Endothelial cell of umbilical vein (primary cell): ENCODE measurements around the gene GFOD1. TPM values are rescaled to one million over a fixed set of nuclear protein-coding genes. Genes with fewer than 3 reads are reported as not detected.

Experiments
- BruUV-seq: library from RNA; stranded (reverse); fragments of 400-500 nt; replicated peaks from 2 replicates; lab custom pipeline; 2021; lab: Mats Ljungman, UMichigan
- CTCF ChIA-PET: fragments of 300-600, 350-600 bp; sonication (Branson Sonifier 250); formaldehyde crosslinking; loops from one replicate; lab custom pipeline; 2021; ENCODE audit warnings: antibody characterized with exemption, inconsistent platforms; lab: Charles Lee
- POLR2A ChIA-PET: fragments of 300-600, 350-600 bp; sonication (Branson Sonifier 250); formaldehyde crosslinking; loops from one replicate; lab custom pipeline; 2021; ENCODE audit warnings: antibody characterized with exemption, inconsistent platforms; lab: Charles Lee
- DNase-seq: peaks from one replicate; pipeline ENCODE4 v3.0.0-alpha.2; 2011; ENCODE audit warnings: low read depth, low spot score
- FAIRE-seq: peaks from 2 replicates; lab custom pipeline; 2011; peaks lifted over from hg19 to GRCh38; lab: Jason Lieb, UNC
- H2AFZ ChIP-seq: 2 replicates; pipeline ENCODE4 v1.6.0; 2012; ENCODE audit warnings: low read depth, low read length, control low read depth, inconsistent platforms
- H3K27ac ChIP-seq: 2 replicates; pipeline ENCODE4 v1.5.1; 2011; ENCODE audit warnings: low read depth, mild to moderate bottlenecking, control low read depth, low read length, moderate library complexity; ENCODE audit not compliant: insufficient read depth
- H3K27me3 ChIP-seq, 2 experiments: 2 replicates each; pipeline versions ENCODE4 v1.6.0 to v1.6.1; 2011; ENCODE audit warnings: low read length in 2 of 2, mixed read lengths in 1 of 2; ENCODE audit not compliant: control insufficient read depth in 2 of 2, insufficient read depth in 2 of 2
- H3K36me3 ChIP-seq, 2 experiments: 2 replicates in 1 of 2; 3 replicates in 1 of 2; pipeline ENCODE4 v1.5.1; 2011; ENCODE audit warnings: low read length in 2 of 2, mild to moderate bottlenecking in 1 of 2, moderate library complexity in 1 of 2; ENCODE audit not compliant: control insufficient read depth in 2 of 2, insufficient read depth in 2 of 2; ENCODE audit errors: extremely low read depth in 1 of 2
- H3K4me1 ChIP-seq: 3 replicates; pipeline ENCODE4 v1.5.1; 2011; ENCODE audit warnings: mild to moderate bottlenecking, low read length; ENCODE audit not compliant: control insufficient read depth, insufficient read depth; ENCODE audit errors: extremely low read depth
- H3K4me2 ChIP-seq: 2 replicates; pipeline ENCODE4 v1.6.1; 2011; ENCODE audit warnings: low read length, control low read depth, mixed read lengths; ENCODE audit not compliant: insufficient read depth
- H3K4me3 ChIP-seq, 3 experiments: fragments of 200-600 bp in 1 of 3; sonication (generic), shearing (Covaris generic) in 1 of 3; replicated peaks in 1 of 3; 2 replicates each; pipeline ENCODE4 v1.5.1; 2011 to 2016; ENCODE audit warnings: control low read depth in 3 of 3, low read length in 3 of 3, mild to moderate bottlenecking in 2 of 3, inconsistent platforms in 1 of 3, low read depth in 1 of 3, moderate library complexity in 1 of 3; ENCODE audit not compliant: insufficient read depth in 1 of 3
- H3K79me2 ChIP-seq: 2 replicates; pipeline ENCODE4 v1.6.0; 2012; ENCODE audit warnings: low read length, inconsistent platforms; ENCODE audit not compliant: control insufficient read depth, insufficient read depth
- H3K9ac ChIP-seq: replicated peaks from 2 replicates; pipeline ENCODE3; 2011; ENCODE audit warnings: low read length, control low read depth; ENCODE audit not compliant: insufficient read depth; ENCODE audit errors: extremely low read depth
- H3K9me1 ChIP-seq: replicated peaks from 3 replicates; pipeline ENCODE4 v1.6.0; 2011; ENCODE audit warnings: mild to moderate bottlenecking, low read length; ENCODE audit not compliant: control insufficient read depth, insufficient read depth; ENCODE audit errors: extremely low read depth
- H3K9me3 ChIP-seq: replicated peaks from 2 replicates; pipeline ENCODE4 v1.5.1; 2012; ENCODE audit warnings: low read length, inconsistent platforms; ENCODE audit not compliant: control insufficient read depth, insufficient read depth
- H4K20me1 ChIP-seq: replicated peaks from 2 replicates; pipeline ENCODE3; 2011; ENCODE audit warnings: mild to moderate bottlenecking, low read length; ENCODE audit not compliant: control insufficient read depth, insufficient read depth; ENCODE audit errors: extremely low read depth
- EZH2 ChIP-seq: IDR thresholded peaks from 2 replicates; pipeline ENCODE4 v1.6.1; 2012; ENCODE audit warnings: borderline replicate concordance, low read depth, mild to moderate bottlenecking, moderate library complexity, low read length, inconsistent platforms; ENCODE audit not compliant: severe bottlenecking
- FOS ChIP-seq: IDR thresholded peaks from 2 replicates; pipeline ENCODE4 v1.6.1; 2011; ENCODE audit warnings: mild to moderate bottlenecking, low read length, moderate library complexity, borderline replicate concordance; ENCODE audit not compliant: insufficient read depth
- GATA2 ChIP-seq: IDR thresholded peaks from 2 replicates; pipeline ENCODE4 v1.7.0; 2011; ENCODE audit warnings: low read depth, mild to moderate bottlenecking, moderate library complexity, mixed read lengths, low read length; ENCODE audit not compliant: insufficient read length, insufficient read depth
- JUN ChIP-seq: IDR thresholded peaks from 2 replicates; pipeline ENCODE4 v1.6.1; 2011; ENCODE audit warnings: borderline replicate concordance, low read depth; ENCODE audit not compliant: insufficient read length, insufficient read depth
- MYC ChIP-seq: IDR thresholded peaks from one replicate; pipeline ENCODE4 v1.6.1; 2011; ENCODE audit warnings: mild to moderate bottlenecking, low read depth, low read length
- POLR2A ChIP-seq: IDR thresholded peaks from 2 replicates; pipeline ENCODE4 v1.6.1; 2012; ENCODE audit warnings: low read depth, mild to moderate bottlenecking, control low read depth, low read length
- POLR2AphosphoS5 ChIP-seq: IDR thresholded peaks from 2 replicates; pipeline ENCODE4 v1.6.1; 2012; ENCODE audit warnings: low read depth, mild to moderate bottlenecking, control low read depth, low read length, moderate library complexity; ENCODE audit not compliant: insufficient read depth
- dilution Hi-C: fragments of 300-500 bp; cut with MboI; formaldehyde crosslinking; loops from one replicate; pipeline ENCODE4 v1.15.0; 2019; ENCODE audit warnings: low sequenced_read_pairs; ENCODE audit not compliant: extremely low pct_ligation_motif_present
- intact Hi-C: fragments of 100-400 bp; cut with micrococcal nuclease; formaldehyde crosslinking; loops from one replicate; pipeline ENCODE4 v1.10.0; 2022
- polyA plus RNA-seq, 4 experiments: library from polyadenylated mRNA; depleted of rRNA in 3 of 4; stranded (reverse) in 3 of 4; unstranded in 1 of 4; fragments of >200 nt; gene quantifications; 2 replicates each; pipeline versions ENCODE4 v1.2.1 to v1.2.3, GENCODE V29; 2011 to 2012; ENCODE audit warnings: missing spikeins in 1 of 4
- total RNA-seq: library from RNA; stranded (reverse); gene quantifications from 2 replicates; pipeline ENCODE4 v1.2.3, GENCODE V29; 2021
- TF ChIP-seq, protein P1 (sequence below), 2 donors: IDR thresholded peaks; 1 replicate in 1 of 2; 2 replicates in 1 of 2; pipeline ENCODE4 v1.5.1; 2011; ENCODE audit warnings: low read length in 2 of 2, mild to moderate bottlenecking in 2 of 2, moderate library complexity in 2 of 2, control low read depth in 1 of 2, inconsistent platforms in 1 of 2, low read depth in 1 of 2; ENCODE audit not compliant: insufficient read depth in 1 of 2; ENCODE audit errors: extremely low read depth in 1 of 2
- TF ChIP-seq, protein P2 (sequence below): IDR thresholded peaks from 2 replicates; pipeline ENCODE4 v1.6.1; 2011; ENCODE audit not compliant: insufficient read depth, insufficient read length

GFOD1 gene
- total and polyA plus RNA-seq, 2 donors (not counting 3 experiments of a cell fraction or from before 2014, with no cell fraction given), result 12.1 to 24.1 TPM

DNA sequence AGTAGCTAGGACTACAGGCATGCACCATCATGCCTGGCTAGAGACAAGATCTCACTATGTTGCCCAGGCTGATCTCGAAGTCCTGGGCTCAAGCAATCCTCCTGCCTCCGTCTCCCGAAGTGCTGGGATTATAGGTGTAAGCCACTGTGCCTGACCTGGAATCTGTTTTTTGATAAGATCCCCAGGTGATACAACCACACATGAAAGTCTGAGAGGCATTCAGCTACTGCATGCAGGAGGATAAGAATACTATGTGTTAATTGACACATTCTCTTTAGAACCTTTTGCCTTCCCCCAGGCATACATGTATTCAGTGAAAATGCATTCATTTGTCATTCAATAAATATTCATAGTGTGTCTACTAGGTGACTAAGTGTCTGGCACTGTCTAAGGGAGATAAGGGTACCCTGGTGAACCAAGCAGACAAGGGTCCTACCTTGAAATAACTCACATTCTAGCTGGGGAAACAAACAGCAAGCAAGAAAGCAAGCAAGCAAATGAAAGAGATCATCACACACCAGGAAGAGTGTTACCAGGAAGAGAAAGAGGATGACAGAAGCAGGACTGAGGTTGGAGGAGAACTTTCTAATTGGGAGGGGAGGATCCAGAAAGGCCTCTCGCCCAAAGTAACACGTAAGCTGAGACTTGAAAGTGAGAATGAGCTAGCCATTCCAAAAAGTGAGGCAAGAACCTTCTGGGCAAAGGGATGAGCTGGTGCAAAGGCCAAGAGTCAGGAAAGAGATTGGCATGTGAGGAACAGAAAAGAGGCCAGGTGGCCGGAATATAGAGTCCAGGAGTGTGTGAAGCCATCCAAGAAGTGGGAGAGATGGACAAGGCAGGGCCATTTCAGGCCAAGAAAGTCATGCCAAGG lies 6.5 kb downstream of the GFOD1 start:
- no peaks in the 10 kb centered on the region for H4K20me1 ChIP-seq
- TF ChIP-seq GATA2 (peak; percentile 53), MYC (no peak)
- no peaks in the 10 kb centered on the region for H3K27me3 ChIP-seq
- peak; percentile 26 for DNase-seq
- no peak overlapping the region for H2AFZ ChIP-seq
- H3K4me1 ChIP-seq, result peaks cover 21% of the 10 kb centered on the region
- H3K4me2 ChIP-seq, result no peak overlapping the region
- no peak for FAIRE-seq
- H3K36me3 ChIP-seq, result peaks cover 0 to 14% of the 10 kb centered on the region in 2 experiments
- POLR2A ChIA-PET, result no interaction called here
- CTCF ChIA-PET, result interaction anchor here (1.0 to 2.1 kb wide), 2 partner anchors 15 to 94 kb away, joined by 3 to 7 read pairs; partner anchors contain the start of gene SIRT5
- no peaks in the 10 kb centered on the region for H3K9me1 ChIP-seq
- H3K27ac ChIP-seq, result no peak overlapping the region
- no peak overlapping the region for H3K9ac ChIP-seq
- dilution Hi-C loops, result no loop called here
- H3K79me2 ChIP-seq, result peaks cover 44% of the 10 kb centered on the region
- H3K9me3 ChIP-seq, result no peaks in the 10 kb centered on the region
- no peak overlapping the region for H3K4me3 ChIP-seq
- intact Hi-C loops, result no loop called here
- BruUV-seq, result no TSS peak

DNA sequence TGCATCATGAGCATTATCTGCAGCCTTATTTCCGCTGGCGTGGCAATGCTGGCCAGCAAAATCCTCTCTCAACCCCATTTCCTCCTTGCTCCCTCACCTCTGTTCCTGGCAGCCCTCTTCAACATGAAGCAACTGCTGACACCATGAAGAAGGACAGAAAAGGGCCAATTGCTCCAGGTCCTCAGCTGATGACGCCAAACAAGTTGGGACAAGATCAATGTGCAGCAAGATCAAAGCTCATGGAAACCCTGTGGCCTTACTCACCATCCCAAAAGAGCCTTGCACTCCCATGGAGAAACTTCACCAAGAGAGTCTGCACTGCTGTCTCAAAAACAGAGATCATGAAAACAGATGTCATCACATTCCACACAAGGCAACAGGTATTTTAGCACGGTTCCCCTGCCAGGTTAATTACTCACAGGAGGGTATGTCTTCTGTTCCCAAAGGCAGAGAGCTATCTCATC lies 7.4 kb downstream of the GFOD1 start:
- DNase-seq (no peak), FAIRE-seq (no peak)
- Histone ChIP-seq H4K20me1 (no peaks in the 10 kb centered on the region), H3K27ac (no peak overlapping the region), H3K4me3 (no peak overlapping the region), H2AFZ (no peak overlapping the region), H3K9ac (no peak overlapping the region), H3K4me2 (no peak overlapping the region), H3K79me2 (peaks cover 35% of the 10 kb centered on the region), H3K36me3 (peaks cover 0 to 14% of the 10 kb centered on the region in 2 experiments), H3K4me1 (peaks cover 14% of the 10 kb centered on the region), H3K9me3 (no peaks in the 10 kb centered on the region), H3K9me1 (no peaks in the 10 kb centered on the region), H3K27me3 (no peaks in the 10 kb centered on the region)
- intact Hi-C loops, result no loop called here
- BruUV-seq, result no TSS peak
- CTCF ChIA-PET, result interaction anchor here (1.0 kb wide), 1 partner anchor 16 kb away, joined by 3 read pairs; no protein-coding TSS in a partner anchor
- dilution Hi-C loops, result no loop called here
- POLR2A ChIA-PET, result no interaction called here
- TF ChIP-seq EZH2 (no peak), MYC (no peak), JUN (no peak), POLR2AphosphoS5 (no peak), POLR2A (no peak), FOS (no peak), GATA2 (no peak)
- TF ChIP-seq, protein P1, sequence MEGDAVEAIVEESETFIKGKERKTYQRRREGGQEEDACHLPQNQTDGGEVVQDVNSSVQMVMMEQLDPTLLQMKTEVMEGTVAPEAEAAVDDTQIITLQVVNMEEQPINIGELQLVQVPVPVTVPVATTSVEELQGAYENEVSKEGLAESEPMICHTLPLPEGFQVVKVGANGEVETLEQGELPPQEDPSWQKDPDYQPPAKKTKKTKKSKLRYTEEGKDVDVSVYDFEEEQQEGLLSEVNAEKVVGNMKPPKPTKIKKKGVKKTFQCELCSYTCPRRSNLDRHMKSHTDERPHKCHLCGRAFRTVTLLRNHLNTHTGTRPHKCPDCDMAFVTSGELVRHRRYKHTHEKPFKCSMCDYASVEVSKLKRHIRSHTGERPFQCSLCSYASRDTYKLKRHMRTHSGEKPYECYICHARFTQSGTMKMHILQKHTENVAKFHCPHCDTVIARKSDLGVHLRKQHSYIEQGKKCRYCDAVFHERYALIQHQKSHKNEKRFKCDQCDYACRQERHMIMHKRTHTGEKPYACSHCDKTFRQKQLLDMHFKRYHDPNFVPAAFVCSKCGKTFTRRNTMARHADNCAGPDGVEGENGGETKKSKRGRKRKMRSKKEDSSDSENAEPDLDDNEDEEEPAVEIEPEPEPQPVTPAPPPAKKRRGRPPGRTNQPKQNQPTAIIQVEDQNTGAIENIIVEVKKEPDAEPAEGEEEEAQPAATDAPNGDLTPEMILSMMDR (IDR thresholded peaks at IDR 0.05; ENCODE audit: extremely low read depth in 1 of 2, insufficient read depth in 1 of 2, low read depth in 1 of 2, low read length in 2 of 2), result no peak
- TF ChIP-seq, protein P2, sequence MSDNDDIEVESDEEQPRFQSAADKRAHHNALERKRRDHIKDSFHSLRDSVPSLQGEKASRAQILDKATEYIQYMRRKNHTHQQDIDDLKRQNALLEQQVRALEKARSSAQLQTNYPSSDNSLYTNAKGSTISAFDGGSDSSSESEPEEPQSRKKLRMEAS, result no peak
